Esophagus mucosa (tissue), 1 donor: ENCODE data around the gene PTPN11. TPM values are rescaled to one million over a fixed set of nuclear protein-coding genes. Genes with fewer than 3 reads are reported as not detected.
"Not testable (repeated sequence)": the region's sequence is repeated elsewhere in the genome, so short reads cannot be mapped to it uniquely, and the experiment has no call there.

Experiments
- ATAC-seq: fragments of 200-7000 bp; cut with Tn5 transposase; one replicate; pipeline ENCODE4 v1.9.1; 2020
- total RNA-seq: library from RNA; stranded (reverse); gene quantifications from one replicate; pipeline ENCODE4 v1.2.4, GENCODE V29; 2023
- donor health status: DM: yes; HTN: yes; CAD: no.

PTPN11 gene
- total RNA-seq, 1 donor from 2014 or later = 53.6 TPM

- no peak for ATAC-seq
Measured at GRCh38 chr12:112518365-112518735, 99.6 kb downstream of the PTPN11 start.

- ATAC-seq = not testable (repeated sequence)
Measured at GRCh38 chr12:112519841-112520340, 101.1 kb downstream of the PTPN11 start.

GRCh38 chr12:112523856-112524255 is 105.1 kb downstream of the PTPN11 start:
- no peak for ATAC-seq

GRCh38 chr12:112524269-112524668 is 105.5 kb downstream of the PTPN11 start:
- no peak for ATAC-seq

GRCh38 chr12:112524676-112525425 is 106.1 kb downstream of the PTPN11 start:
- ATAC-seq = no peak

GRCh38 chr12:112525426-112525809 is 106.7 kb downstream of the PTPN11 start:
- ATAC-seq = no peak

- ATAC-seq = no peak
Measured at GRCh38 chr12:112527082-112527481, 108.3 kb downstream of the PTPN11 start.

GRCh38 chr12:112527501-112527900 is 108.8 kb downstream of the PTPN11 start:
- ATAC-seq = no peak

GRCh38 chr12:112528521-112528920 is 109.8 kb downstream of the PTPN11 start:
- no peak for ATAC-seq

GRCh38 chr12:112530941-112531340 is 112.2 kb downstream of the PTPN11 start:
- no peak for ATAC-seq

- ATAC-seq = no peak
Measured at GRCh38 chr12:112532106-112532505, 113.4 kb downstream of the PTPN11 start.

- ATAC-seq = no peak
Measured at GRCh38 chr12:112533528-112533927, 114.8 kb downstream of the PTPN11 start.

- ATAC-seq = no peak
Measured at GRCh38 chr12:112535017-112535416, 116.3 kb downstream of the PTPN11 start.

GRCh38 chr12:112535637-112536366 is 117.1 kb downstream of the PTPN11 start:
- no peak for ATAC-seq

- no peak for ATAC-seq
Measured at GRCh38 chr12:112536367-112536730, 117.6 kb downstream of the PTPN11 start.

GRCh38 chr12:112537710-112538396 is 119.1 kb downstream of the PTPN11 start:
- ATAC-seq = no peak

- ATAC-seq = no peak
Measured at GRCh38 chr12:112538740-112539139, 120.0 kb downstream of the PTPN11 start.

GRCh38 chr12:112539221-112539620 is 120.5 kb downstream of the PTPN11 start:
- ATAC-seq = no peak

- no peak for ATAC-seq
Measured at GRCh38 chr12:112540021-112540420, 121.3 kb downstream of the PTPN11 start.

- ATAC-seq = no peak
Measured at GRCh38 chr12:112543751-112544150, 125.0 kb downstream of the PTPN11 start.

- ATAC-seq = no peak
Measured at GRCh38 chr12:112546339-112546738, 127.6 kb downstream of the PTPN11 start.

GRCh38 chr12:112546996-112547395 is 128.2 kb downstream of the PTPN11 start:
- ATAC-seq = no peak

- ATAC-seq = no peak
Measured at GRCh38 chr12:112549031-112549430, 130.3 kb downstream of the PTPN11 start.
